Neural cell (in vitro differentiated cells): ENCODE measurements around the gene HES4. TPM values are rescaled to one million over a fixed set of nuclear protein-coding genes. Genes with fewer than 3 reads are reported as not detected.

ENCODE experiments used
- H2AFZ ChIP-seq: fragments of 200-600, 300-800 bp; sonication (generic), shearing (Covaris generic); 2 replicates; pipeline ENCODE4 v1.6.0; 2014; ENCODE audit warnings: low read depth, mild to moderate bottlenecking, antibody characterized with exemption, low read length, moderate library complexity
- H3F3A ChIP-seq: fragments of 200-600 bp; shearing (Covaris generic); 2 replicates; pipeline ENCODE4 v1.6.1; 2016; ENCODE audit warnings: mild to moderate bottlenecking, moderate library complexity, mixed read lengths, antibody characterized with exemption, low read length; ENCODE audit not compliant: insufficient read depth, poor library complexity, severe bottlenecking
- H3K27ac ChIP-seq: fragments of 200-600, 300-800 bp; sonication (generic), shearing (Covaris generic); 2 replicates; pipeline ENCODE4 v1.5.1; 2014; ENCODE audit warnings: mild to moderate bottlenecking, low read length, moderate library complexity
- H3K27me3 ChIP-seq: fragments of 300-800, 200-600 bp; sonication (generic), shearing (Covaris generic); 2 replicates; pipeline ENCODE4 v1.6.0; 2014; ENCODE audit warnings: mild to moderate bottlenecking, low read depth, low read length, moderate library complexity; ENCODE audit not compliant: insufficient read depth
- H3K36me3 ChIP-seq: fragments of 300-800, 200-600 bp; sonication (generic), shearing (Covaris generic); 2 replicates; pipeline ENCODE4 v1.5.1; 2014; ENCODE audit warnings: mild to moderate bottlenecking, antibody characterized with exemption, low read length, moderate library complexity; ENCODE audit not compliant: insufficient read depth
- H3K4me2 ChIP-seq: fragments of 300-800, 200-600 bp; sonication (generic), shearing (Covaris generic); 2 replicates; pipeline ENCODE4 v1.6.0; 2014; ENCODE audit warnings: mild to moderate bottlenecking, low read length
- H3K4me3 ChIP-seq: fragments of 300-800, 200-600 bp; sonication (generic), shearing (Covaris generic); 2 replicates; pipeline ENCODE4 v1.5.1; 2014; ENCODE audit warnings: mild to moderate bottlenecking, low read length, moderate library complexity
- H3K79me2 ChIP-seq: fragments of 200-600 bp; shearing (Covaris generic); replicated peaks from 2 replicates; pipeline ENCODE4 v1.6.0; 2014; ENCODE audit warnings: mild to moderate bottlenecking, low read length, moderate library complexity; ENCODE audit not compliant: insufficient read depth
- H3K9ac ChIP-seq: fragments of 300-800, 200-600 bp; sonication (generic), shearing (Covaris generic); 2 replicates; pipeline ENCODE4 v1.6.1; 2016; ENCODE audit warnings: mild to moderate bottlenecking, low read length, mixed read lengths
- H3K9me2 ChIP-seq: fragments of 200-600 bp; shearing (Covaris generic); 2 replicates; pipeline ENCODE4 v1.6.1; 2016; ENCODE audit warnings: mild to moderate bottlenecking, low read length, mixed read lengths; ENCODE audit not compliant: insufficient read depth
- H3K9me3 ChIP-seq: fragments of 200-600, 300-800 bp; sonication (generic), shearing (Covaris generic); 2 replicates; pipeline ENCODE4 v1.6.1; 2016; ENCODE audit warnings: mild to moderate bottlenecking, mixed run types, low read length, moderate library complexity, mixed read lengths
- H4K20me1 ChIP-seq: fragments of 200-600 bp; shearing (Covaris generic); 2 replicates; pipeline ENCODE4 v1.6.1; 2016; ENCODE audit warnings: mild to moderate bottlenecking, mixed run types; ENCODE audit not compliant: insufficient read depth
- CTCF ChIP-seq: fragments of 450-650 bp; IDR thresholded peaks from 2 replicates; pipeline ENCODE4 v1.5.1; 2014; ENCODE audit warnings: antibody characterized with exemption, mild to moderate bottlenecking, moderate library complexity; ENCODE audit not compliant: poor library complexity, severe bottlenecking
- EP300 ChIP-seq: fragments of 450-650 bp; conservative IDR thresholded peaks from 2 replicates; pipeline ENCODE4 v1.6.1; 2014; ENCODE audit warnings: antibody characterized with exemption, mild to moderate bottlenecking, moderate library complexity; ENCODE audit not compliant: poor library complexity, severe bottlenecking
- EZH2 ChIP-seq: fragments of 200-600, 300-800 bp; shearing (Covaris generic), sonication (generic); IDR thresholded peaks from 2 replicates; pipeline ENCODE4 v1.6.1; 2014; ENCODE audit warnings: antibody characterized with exemption, low read length, borderline replicate concordance, mild to moderate bottlenecking; ENCODE audit not compliant: insufficient read depth, poor library complexity, severe bottlenecking
- MXI1 ChIP-seq: fragments of 450-650 bp; conservative IDR thresholded peaks from 2 replicates; pipeline ENCODE4 v1.6.1; 2014; ENCODE audit warnings: antibody characterized with exemption, mild to moderate bottlenecking; ENCODE audit not compliant: poor library complexity, severe bottlenecking
- POLR2AphosphoS5 ChIP-seq: IDR thresholded peaks from 2 replicates; pipeline ENCODE4 v1.6.1; 2012
- RAD21 ChIP-seq: fragments of 450-650 bp; conservative IDR thresholded peaks from 2 replicates; pipeline ENCODE4 v1.6.1; 2014; ENCODE audit warnings: antibody characterized with exemption, mild to moderate bottlenecking, moderate library complexity
- REST ChIP-seq: IDR thresholded peaks from 2 replicates; pipeline ENCODE4 v1.6.1; 2012; ENCODE audit warnings: borderline replicate concordance
- SMC3 ChIP-seq: fragments of 450-650 bp; conservative IDR thresholded peaks from 2 replicates; pipeline ENCODE4 v1.6.1; 2014; ENCODE audit warnings: antibody characterized with exemption, mild to moderate bottlenecking, moderate library complexity; ENCODE audit not compliant: poor library complexity
- TAF1 ChIP-seq: IDR thresholded peaks from 2 replicates; pipeline ENCODE4 v1.6.1; 2012; ENCODE audit warnings: low read depth
- polyA plus RNA-seq: library from polyadenylated mRNA; depleted of rRNA; stranded (reverse); fragments of >200 nt; gene quantifications from 2 replicates; pipeline ENCODE4 v1.2.3, GENCODE V29; 2014

HES4 gene
- polyA plus RNA-seq, 1 donor from 2014 or later = 196 TPM

GRCh38 chr1:1043411-1043810, 43.5 kb upstream of the HES4 start:
- H3K79me2 ChIP-seq = no peaks in the 10 kb centered on the region
- no peak for TF ChIP-seq CTCF
- TF ChIP-seq EP300 = no peak
- TF ChIP-seq EZH2 = no peak
- no peak for TF ChIP-seq MXI1
- no peak for TF ChIP-seq POLR2AphosphoS5
- no peak for TF ChIP-seq RAD21
- no peak for TF ChIP-seq REST
- no peak for TF ChIP-seq TAF1
- no peak for TF ChIP-seq SMC3
- H4K20me1 ChIP-seq = no peaks in the 10 kb centered on the region
- no peaks in the 10 kb centered on the region for H3K36me3 ChIP-seq
- H3K4me2 ChIP-seq = no peak overlapping the region
- no peak overlapping the region for H3K9ac ChIP-seq
- no peak overlapping the region for H3K4me3 ChIP-seq
- no peaks in the 10 kb centered on the region for H3K9me3 ChIP-seq
- no peaks in the 10 kb centered on the region for H3K27me3 ChIP-seq
- H3F3A ChIP-seq = no peaks in the 10 kb centered on the region
- no peak overlapping the region for H2AFZ ChIP-seq
- no peaks in the 10 kb centered on the region for H3K9me2 ChIP-seq
- no peak overlapping the region for H3K27ac ChIP-seq

GRCh38 chr1:1042835-1043234, 42.9 kb upstream of the HES4 start:
- no peaks in the 10 kb centered on the region for H3K36me3 ChIP-seq
- H3K27ac ChIP-seq = no peak overlapping the region
- TF ChIP-seq SMC3 (no peak), POLR2AphosphoS5 (no peak), EZH2 (no peak), EP300 (no peak), CTCF (no peak), RAD21 (no peak), MXI1 (no peak), TAF1 (no peak), REST (no peak)
- H3F3A ChIP-seq = no peaks in the 10 kb centered on the region
- H3K4me3 ChIP-seq = no peak overlapping the region
- no peak overlapping the region for H3K4me2 ChIP-seq
- no peaks in the 10 kb centered on the region for H3K9me2 ChIP-seq
- H2AFZ ChIP-seq = no peak overlapping the region
- H3K79me2 ChIP-seq = no peaks in the 10 kb centered on the region
- no peaks in the 10 kb centered on the region for H4K20me1 ChIP-seq
- no peak overlapping the region for H3K9ac ChIP-seq
- no peaks in the 10 kb centered on the region for H3K9me3 ChIP-seq
- H3K27me3 ChIP-seq = no peaks in the 10 kb centered on the region
